Stimulated activated CD8-positive, alpha-beta memory T cell treated with anti-CD3 and anti-CD28 coated beads, Interleukin-12 subunit alpha, Interleukin-12 subunit beta, amount 100 ng/mL, for 24 hours (primary cell): ENCODE data around the gene CNTN5.

Experiments used
- DNase-seq: peaks from one replicate; pipeline ENCODE4 v3.0.0-alpha.2; 2020; ENCODE audit errors: extremely low read depth

Gene CNTN5

GRCh38 chr11:100072131-100072530, 1051.4 kb downstream of the CNTN5 start:
- no peak for DNase-seq

GRCh38 chr11:100080381-100080780, 1059.6 kb downstream of the CNTN5 start:
- no peak for DNase-seq

DNA sequence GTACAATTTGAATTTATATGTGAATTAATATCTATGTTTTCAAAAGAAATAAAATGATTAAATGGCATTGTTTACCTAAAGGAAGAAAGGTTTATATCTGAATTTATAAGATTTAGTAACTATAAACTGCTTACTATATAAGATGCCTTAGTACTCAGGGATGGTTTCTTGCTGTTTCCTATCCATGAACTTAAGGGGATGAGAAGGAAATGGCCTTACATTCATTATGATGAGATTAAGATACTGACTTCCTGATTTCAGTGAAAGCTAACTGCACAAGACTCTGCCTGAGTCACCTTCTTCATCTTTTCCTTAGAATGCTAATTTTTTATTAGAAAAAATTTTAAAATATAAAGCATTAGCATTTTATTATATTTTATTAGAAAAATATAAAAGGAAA, 1060.1 kb downstream of the CNTN5 start:
- no peak for DNase-seq

DNA sequence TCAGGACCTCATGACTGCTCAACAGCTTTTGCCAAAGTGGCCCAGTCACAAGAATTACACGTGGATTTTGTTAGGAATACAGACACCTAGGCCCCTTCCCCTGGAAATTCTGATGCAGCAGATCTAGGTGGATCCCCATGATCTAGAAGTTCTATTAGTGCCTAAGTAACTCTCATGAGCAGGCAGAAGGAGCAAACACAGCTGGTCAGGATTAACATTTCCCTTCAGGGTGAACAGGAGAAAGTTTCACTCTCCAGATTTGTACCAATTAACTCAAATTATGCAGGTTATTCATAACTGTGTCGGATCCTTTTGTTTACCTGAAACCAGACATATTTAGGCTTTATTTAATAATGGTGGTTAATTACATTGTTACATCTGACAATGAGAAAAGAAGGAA, 1072.9 kb downstream of the CNTN5 start:
- no peak for DNase-seq

DNA sequence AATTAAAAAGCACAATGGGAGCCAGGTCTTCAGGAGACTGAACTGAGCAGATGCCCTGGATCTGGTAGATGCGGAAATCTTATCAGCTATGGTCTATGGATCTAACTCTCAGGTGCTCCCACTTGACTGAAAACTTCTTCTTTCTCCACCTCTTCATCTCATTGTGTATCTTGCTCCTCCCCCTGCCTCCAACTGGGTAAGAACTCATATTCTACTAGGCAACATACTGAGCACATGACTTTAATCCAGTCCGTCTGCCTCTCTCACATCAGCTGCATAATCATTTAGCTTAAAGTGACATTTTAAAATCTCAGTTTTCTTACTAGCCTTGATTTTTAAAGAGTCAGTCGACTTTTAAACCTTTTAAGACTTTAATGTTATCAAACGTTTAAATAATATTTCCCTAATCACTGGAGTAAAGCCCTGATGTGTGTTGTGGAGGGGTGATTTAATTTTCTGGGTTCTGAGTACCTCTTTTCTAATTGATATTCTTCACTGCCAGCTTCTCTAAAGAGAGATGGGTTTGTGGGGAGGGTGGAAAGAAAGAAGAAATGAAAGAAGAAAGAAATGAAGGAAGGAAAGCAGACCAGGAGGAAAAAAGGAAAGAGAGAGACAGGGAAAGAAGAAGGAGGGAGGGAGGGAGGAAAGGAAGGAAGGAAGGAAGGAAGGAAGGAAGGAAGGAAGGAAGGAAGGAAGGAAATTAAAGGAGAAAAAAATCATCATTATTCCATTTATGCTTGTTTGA, 1073.5 kb downstream of the CNTN5 start:
- DNase-seq, result no peak

DNA sequence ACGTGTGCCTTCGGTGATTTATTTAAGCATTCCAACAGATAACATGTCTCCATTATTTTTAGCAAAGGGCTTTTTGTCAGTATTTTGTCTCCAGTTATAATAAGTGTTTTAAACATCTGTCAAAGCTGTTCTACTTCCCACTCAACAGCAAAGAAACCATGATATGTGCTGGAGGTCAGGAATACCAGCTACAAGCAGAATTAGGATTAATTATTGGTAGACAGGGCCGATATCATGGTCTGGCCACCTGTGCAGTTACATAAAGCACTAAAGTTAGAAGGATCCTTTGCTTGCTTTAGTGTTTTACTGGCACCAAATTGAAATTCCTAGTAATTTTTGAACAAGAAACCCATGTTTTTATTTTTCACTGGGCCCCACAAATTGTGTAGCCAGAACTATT, 1075.1 kb downstream of the CNTN5 start:
- DNase-seq, result no peak

DNA sequence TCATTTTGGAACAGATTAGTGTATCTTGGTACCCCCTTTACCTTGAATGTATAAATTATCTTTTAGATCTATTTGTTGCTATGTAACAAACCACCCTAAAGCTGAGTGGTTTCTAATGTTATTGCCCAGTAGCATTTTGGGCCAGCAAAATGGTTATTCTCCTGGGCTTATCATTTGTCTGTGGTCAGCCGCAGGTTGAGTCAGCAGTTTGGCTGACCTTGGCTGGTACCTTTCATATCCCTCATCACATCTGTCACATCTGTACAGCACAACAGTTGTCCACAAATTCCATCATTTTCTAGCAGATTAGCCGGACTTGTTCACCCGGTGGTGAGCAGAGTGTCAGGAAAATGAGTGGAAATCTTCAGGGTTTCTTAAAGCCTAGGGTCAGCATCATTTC, 1077.8 kb downstream of the CNTN5 start:
- no peak for DNase-seq

GRCh38 chr11:100105255-100105981, 1084.7 kb downstream of the CNTN5 start:
- no peak for DNase-seq

DNA sequence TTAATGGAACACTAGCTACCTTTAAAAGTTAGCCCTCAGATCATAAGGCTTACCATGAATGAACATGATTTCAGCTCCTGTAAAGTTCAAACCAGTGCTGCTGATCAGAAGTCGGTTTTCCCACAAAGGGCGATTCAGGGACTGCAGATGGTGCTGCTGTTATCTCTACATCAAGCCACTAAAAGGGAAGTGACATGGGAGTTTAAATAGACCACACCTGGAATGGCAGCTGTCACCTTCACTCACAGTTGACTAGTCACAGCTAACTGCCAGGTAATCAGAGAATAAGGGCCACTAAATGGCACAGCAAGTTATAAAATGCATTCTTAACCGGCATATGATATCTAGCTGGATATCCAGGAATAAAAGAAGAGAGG, 1085.2 kb downstream of the CNTN5 start:
- no peak for DNase-seq

DNA sequence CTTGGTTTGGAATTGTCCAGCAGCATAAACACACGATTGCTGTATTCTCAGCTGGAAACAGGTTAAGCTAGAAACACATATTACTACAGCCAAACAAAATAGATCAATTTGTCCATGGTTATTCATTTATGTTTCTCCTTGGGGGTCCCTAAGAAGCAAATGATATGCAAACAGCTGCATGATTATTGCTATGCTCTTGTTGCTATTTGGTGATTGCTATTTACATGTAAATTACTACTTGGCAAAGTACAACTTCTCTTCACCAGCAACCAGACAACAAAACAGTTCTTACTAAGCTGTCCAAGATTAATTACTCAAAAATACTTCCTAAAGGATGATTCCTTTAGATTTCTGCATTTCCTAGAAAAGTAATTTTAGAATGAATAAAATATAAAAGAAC, 1098.4 kb downstream of the CNTN5 start:
- no peak for DNase-seq

GRCh38 chr11:100133114-100133513, 1112.4 kb downstream of the CNTN5 start:
- no peak for DNase-seq

DNA sequence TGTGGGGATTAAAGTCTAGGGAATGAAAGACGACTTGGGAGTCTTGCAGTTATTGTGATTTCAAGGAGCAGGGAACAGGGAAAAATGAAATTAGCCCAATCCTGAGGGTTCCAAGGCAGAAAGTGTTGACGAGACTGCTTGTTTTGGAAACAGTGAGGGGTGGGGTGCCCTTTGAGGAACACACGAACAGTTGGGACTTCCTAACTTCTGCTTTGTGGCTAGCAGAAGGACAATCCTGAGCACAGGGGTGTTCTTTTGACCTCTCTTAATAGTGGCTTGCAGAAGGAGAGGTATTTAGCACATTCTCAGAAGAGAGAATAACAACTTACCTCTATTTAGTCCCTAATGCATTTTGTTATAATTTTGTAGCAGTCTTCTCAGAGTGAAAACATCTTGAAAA, 1120.5 kb downstream of the CNTN5 start:
- no peak for DNase-seq

DNA sequence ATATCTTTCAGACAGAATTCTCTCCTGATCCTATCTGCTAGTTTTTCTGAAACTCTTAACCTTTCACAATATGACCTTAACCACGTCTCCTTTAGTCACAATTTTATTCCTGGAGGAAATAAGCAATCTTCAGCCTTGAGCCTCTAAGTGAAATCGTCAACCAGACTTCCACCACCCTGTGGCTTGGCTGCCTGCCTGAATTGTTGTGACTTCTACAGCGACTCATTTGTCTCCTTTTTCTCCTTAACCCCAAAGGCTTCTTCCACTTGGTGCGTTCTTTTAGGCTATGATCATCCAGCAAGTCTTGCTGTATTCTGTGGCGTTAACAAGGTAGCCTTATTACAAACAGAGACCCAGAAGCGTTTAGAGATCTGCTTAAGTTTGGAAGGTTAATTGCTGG, 1131.2 kb downstream of the CNTN5 start:
- no peak for DNase-seq

DNA sequence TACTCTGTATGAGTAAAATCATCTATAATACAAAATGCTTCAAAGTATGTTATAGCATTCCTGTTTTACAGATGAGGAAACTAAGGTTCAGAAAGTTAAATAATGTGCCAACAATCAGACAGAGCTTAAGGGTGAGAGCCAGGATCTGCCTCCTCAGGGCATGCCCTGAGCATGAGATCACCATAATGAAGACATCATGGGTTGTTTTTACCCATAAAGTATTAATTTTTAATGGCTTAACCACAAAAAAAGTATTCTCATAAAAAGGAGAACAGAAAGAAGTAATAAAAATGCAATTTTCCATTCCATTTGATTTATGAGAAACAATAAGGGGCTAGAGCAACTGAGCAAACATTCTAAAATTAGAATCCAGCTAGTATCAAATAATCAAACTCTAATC, 1132.0 kb downstream of the CNTN5 start:
- no peak for DNase-seq

- DNase-seq, result no peak
These were observed 1142.7 kb downstream of the CNTN5 start for GRCh38 chr11:100163471-100163870.

DNA sequence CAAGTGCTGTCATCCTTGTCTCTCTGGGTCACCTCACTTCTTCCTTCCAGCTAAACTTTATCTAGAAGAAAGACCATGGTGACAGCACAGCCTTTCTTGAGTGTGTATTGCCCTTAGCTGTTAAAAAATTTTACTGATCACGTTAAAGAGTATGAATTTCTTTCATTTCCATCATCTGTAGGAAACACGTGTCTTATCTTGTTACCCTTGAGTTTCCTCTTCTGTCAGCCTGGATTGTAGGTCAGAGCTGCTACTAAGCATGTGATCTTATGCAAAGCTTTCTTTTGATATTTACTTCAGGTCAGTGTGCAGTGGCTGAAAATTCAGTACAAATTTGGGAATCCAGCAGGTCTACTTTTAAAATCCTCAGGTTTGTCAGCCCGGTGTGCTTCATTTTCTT, 1154.1 kb downstream of the CNTN5 start:
- DNase-seq, result no peak

DNA sequence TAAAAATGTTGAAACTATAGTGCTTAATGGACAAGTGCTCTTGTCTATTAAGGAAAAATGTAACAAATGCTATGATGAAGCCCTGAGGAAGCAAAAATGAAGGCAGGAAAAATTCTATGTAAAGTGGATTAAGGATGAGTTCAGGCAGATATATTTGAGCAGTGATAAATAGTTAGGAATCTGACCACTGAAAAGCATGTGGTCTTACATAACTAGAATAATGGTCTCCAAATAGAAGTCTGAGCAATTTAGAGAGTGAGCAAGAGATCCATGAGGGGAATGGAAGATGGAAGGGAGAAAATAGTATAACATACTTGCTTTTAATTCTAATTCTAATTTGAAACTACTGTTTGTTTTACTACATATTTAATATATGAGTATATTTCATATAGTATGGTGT, 1155.7 kb downstream of the CNTN5 start:
- DNase-seq, result no peak

DNA sequence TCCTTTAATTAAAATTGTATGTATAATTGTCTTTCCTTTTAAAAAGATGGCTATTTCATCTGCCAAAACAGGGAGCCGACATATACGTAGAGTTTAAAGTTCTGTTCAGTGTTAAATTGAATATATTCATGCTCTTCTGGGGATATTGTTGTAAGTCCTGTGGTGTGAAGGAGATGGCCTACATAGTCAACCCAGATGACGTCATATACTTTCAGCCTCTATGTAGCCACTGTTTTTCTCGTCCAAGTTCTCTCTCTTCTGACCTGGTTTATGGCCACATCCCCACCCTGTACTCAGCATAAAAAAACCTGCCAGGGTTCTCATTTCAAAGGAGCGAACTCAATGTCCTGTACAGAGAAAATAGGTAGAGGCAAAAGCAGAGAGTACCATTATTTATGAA, 1156.9 kb downstream of the CNTN5 start:
- no peak for DNase-seq

GRCh38 chr11:100182350-100182749, 1161.6 kb downstream of the CNTN5 start:
- no peak for DNase-seq

GRCh38 chr11:100182927-100183326, 1162.2 kb downstream of the CNTN5 start:
- no peak for DNase-seq

DNA sequence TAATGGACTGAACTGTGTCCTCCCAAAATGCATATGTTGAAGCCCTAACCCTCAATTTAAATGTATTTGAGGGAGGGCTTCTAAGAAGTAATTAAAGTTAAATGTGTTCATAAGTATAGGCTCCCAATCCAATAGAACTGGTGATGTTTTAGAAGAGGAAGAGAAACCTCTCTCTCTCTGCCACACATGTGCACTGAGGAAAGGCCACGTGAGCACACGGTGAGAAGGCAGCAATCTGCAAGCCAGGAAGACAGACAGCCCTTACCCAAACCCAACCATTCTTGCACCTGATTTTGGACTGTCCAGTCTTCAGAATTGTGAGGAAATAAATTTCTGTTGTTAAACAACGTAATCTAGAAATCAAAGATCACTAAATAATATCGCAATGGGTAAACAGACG, 1164.8 kb downstream of the CNTN5 start:
- no peak for DNase-seq

DNA sequence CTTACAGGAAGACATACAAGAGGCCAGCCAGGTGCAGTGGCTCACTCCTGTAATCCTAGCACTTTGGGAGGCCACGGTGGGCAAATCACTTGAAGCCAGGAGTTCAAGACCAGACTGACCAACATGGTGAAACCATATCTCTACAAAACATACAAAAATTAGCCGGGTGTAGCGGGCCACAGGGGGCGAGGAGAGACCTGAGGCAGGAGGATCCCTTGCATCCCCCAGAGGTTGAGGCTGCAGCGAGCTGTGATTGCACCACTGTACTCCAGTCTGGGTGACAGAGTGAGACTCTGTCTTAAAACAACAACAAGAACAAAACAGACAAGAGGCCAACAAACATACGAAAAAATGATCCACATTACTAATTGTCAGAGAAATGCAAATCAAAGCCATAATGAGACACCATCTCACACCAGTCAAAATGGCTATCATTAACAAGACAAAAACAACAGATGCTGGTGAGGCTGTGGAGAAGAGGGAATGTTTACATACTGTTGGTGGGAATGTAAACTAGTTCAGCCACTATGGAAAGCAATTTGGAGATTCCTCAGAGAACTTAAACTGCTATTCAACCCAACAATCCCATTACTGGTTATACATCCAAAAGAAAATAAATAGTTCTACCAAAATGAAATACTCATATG, 1167.5 kb downstream of the CNTN5 start:
- DNase-seq, result no peak

DNA sequence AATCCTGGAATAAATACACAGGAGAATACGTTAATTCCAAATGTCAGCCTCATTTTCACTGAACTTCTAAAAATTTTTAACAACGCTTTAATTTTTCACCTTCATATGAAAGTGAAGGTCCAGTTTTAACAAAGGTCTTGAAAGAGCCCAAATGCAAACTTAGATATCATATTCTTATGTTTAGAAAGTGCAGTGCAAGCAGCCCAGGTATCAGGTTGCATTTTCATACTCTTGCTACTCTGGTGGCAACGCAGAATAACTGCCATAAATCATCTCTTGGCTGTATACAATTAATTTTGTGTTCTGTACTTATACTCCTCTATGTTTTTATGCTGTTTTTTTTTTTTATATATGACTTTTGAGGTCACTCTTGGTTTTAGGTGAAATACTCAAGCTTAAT, 1169.6 kb downstream of the CNTN5 start:
- DNase-seq, result no peak
